HG02938 (cell line): Measurements from ENCODE around the gene ATP13A3.

Experiments
- ATAC-seq: cut with Tn5 transposase; IDR thresholded peaks from one replicate; pipeline ENCODE4 v1.9.1; 2021; ENCODE audit warnings: mild to moderate bottlenecking, moderate library complexity; ENCODE audit not compliant: unreplicated experiment

The ATP13A3 gene

DNA sequence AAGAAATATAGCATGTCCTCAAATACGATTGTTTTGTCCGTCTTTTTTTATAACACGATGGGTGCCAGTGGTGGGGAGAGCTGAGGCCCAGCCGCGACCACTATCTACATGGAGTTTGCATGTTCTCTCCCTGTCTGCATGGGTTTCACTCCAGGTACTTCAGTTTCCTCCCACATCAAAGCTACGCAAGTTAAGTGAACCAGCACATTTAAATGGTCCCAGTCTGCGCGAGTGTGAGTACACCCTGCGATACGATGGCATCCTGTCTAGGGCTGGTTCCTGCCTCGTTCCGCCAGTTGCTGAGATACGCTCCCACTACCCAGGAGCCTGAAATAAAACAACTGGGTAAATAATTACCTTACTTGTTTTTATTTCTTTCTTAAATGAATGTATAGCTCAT, 40.6 kb downstream of the ATP13A3 start:
- ATAC-seq, result no peak

GRCh38 chr3:194443901-194444300, 42.9 kb downstream of the ATP13A3 start:
- no peak for ATAC-seq

DNA sequence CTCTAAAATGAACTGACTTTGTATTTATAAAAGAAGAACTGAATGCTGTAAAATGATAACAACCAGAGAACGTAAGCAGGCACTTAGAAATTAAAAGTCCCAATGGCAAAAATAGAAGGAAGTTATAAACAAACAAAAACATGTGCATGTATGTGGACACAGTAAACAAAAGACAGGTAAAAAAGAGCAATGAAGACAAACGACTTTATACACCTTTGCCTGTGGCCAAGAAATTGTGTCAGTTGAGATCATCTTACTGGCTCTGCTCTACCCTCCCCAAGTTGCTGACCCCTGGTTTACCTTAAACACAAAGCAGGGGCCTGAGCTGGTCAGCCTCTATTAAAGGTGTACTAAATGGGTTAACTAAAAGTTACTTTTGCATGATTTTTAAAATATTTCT, 46.0 kb downstream of the ATP13A3 start:
- no peak for ATAC-seq

GRCh38 chr3:194439881-194440550, 46.8 kb downstream of the ATP13A3 start:
- no peak for ATAC-seq

DNA sequence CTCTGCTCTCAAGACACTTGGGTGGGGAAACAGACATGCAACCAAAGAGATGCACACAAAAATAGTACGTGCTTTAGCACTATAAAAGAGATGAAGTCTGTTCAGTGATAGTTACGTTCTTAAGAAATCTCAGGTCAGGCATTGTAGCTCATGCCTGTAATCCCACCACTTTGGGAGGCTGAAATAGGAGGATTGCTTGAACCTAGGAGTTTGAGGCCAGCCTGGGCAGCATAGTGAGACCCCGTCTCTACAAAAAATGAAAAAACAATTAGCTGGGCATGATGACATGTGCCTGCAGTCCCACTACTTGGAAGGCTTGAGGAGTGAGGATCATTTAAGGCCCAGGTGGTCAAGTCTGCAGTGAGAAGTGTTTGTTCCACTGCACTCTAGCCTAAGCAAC, 52.3 kb downstream of the ATP13A3 start:
- ATAC-seq, result no peak

GRCh38 chr3:194431554-194431953, 55.2 kb downstream of the ATP13A3 start:
- ATAC-seq, result no peak

GRCh38 chr3:194425399-194425798, 61.4 kb downstream of the ATP13A3 start:
- no peak for ATAC-seq

GRCh38 chr3:194424953-194425352, 61.8 kb downstream of the ATP13A3 start:
- ATAC-seq, result no peak

DNA sequence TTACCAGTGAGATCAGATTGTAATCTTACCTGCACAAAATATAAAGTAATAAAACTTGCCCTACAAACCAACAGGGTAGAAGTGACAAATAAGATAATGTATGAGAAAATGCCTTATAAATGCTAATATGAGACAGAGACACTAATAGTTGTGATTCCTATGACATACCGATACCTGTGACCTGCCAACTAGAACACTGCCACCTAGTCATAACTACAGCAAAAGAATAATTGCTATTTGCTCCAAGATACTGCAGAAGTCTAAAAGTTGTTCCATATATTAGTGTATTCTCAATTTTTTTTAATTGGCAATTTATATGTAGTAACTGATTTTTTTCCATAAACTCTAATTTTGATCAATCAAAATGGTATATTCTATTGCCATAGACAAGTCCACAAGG, 62.4 kb downstream of the ATP13A3 start:
- ATAC-seq, result no peak

GRCh38 chr3:194423317-194423716, 63.5 kb downstream of the ATP13A3 start:
- no peak for ATAC-seq

DNA sequence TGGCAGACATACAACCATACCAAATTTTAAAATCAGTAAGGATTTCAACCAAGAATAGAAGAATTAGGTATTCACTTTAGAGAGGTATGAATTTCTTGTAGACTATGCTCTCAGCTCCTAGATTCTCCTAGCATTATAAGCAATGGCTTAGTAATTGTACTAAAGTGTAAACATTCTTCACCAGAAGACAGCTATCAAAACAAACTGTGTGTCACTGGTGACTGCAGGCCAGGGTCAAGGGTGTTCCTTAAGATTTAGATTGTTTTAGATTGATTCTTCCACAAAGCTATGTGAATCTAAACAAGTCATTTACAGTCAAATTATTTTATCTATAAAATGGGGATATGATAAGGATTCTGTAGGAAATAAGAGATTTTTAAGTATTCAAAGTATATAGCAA, 64.6 kb downstream of the ATP13A3 start:
- no peak for ATAC-seq

- no peak for ATAC-seq
Measured at GRCh38 chr3:194418671-194419070, 68.1 kb downstream of the ATP13A3 start.

DNA sequence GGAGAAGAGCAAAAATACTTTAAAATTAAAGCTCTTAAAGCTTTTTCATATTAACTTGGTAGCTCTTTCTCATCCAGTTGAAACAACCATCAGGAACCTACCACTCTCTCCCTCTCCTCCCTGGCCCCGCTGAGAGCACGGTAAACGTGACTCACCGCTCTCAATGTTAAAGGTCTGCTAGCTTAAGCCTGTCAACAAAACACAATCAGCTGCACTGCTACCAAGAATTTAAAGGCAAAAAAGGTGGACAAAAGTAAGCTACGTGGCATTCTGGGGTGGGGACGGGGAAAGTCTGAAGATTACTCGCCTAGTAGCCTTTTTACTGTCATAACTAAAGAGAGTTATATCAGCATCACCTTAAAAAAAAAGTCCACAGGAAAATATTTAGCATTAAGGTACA, 79.4 kb downstream of the ATP13A3 start:
- no peak for ATAC-seq

- ATAC-seq, result no peak
Measured at GRCh38 chr3:194405766-194406165, 81.0 kb downstream of the ATP13A3 start.

- ATAC-seq, result no peak
Measured at GRCh38 chr3:194404365-194405140, 82.2 kb downstream of the ATP13A3 start.

DNA sequence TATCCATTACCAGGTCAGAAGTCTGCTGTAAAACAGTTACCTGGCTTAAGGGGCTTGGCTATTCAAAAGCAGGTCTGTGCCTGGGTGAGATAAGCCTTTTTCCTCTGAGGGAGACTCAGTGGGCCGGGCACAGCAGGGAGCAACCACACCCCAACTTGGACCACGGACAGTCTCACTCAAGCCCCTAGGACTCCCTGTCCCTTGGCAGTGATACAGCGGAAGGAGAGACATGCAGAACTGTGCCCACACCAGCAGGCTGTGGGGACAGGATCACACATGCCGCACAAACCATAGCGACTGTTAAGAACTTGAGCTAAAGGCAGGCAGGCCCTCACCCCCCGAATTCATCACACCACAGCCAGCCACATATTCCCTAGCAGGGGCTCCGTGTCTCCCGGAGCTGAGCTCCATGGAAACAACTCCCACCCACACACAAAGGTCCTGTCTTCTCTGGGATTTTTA, 84.9 kb downstream of the ATP13A3 start:
- ATAC-seq, result no peak

- no peak for ATAC-seq
Measured at GRCh38 chr3:194401346-194401745, 85.5 kb downstream of the ATP13A3 start.

- ATAC-seq, result no peak
Measured at GRCh38 chr3:194399874-194400411, 86.9 kb downstream of the ATP13A3 start.

DNA sequence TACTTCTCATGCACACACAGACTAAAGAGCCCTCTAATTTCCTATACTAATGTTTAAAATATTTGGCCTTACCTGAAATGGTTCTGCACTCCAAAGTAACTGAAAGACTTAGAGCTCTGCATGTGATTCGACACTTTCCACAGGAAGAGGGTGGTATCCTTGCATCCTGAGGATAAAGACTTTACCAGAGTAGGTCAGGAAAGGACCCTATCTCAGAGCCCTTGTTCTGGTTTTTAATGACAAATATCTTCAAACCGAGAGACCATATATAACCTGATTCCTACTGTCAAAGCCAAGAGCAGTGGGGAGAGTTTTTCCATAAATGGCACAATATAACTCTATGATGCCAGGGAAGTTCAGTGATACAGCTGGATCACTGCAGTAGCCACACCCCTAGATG, 87.6 kb downstream of the ATP13A3 start, which contains the start of gene GP5:
GP5 (minus strand) TSS at position 101 of the 400 bp plus-strand sequence. CDS start 984 bp downstream, outside the sequence.
- no peak for ATAC-seq

- no peak for ATAC-seq
Measured at GRCh38 chr3:194397757-194398312, 89.0 kb downstream of the ATP13A3 start.

DNA sequence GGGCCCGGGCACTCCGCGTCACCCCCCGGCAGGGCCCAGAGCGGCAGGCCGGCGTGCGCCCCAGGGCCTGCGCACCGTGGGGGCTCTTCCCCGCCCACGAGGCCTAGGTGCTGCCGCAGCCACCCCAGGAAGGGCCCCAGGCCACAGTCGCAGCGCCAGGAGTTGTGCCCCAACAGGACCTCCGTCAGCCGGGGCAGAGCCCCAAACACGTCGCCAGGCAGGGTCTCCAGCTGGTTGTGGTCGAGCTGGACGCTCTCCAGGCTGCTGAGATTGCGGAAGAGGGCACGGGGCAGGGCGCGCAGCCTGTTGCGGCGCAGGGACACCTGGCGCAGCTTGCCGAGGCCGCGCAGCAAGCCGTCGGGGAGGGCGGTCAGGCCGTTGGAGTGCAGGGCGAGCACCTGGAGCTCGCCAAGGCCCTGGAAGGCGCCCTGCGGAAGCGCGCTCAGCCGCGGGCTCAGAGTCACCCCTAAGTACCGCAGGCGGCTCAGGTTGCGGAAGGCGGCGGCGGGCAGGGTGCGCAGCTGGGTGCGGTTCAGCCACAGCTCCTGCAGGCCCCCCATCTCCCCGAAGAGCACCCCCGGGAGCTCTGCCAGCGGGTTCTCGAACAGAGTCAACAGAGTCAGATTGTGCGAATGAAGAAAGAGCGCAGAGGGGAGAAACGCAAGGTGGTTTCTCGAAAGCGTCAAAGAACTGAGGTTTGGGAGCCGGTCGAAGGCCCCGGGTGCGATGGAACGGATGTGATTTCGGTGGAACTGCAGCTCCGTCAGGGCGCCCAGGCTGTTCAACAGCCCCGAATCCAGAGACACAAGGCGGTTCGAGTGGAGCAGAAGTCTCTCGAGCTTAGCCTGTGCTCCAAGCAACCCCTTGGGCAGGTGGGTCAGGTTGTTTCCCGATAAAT, 89.7 kb downstream of the ATP13A3 start:
- no peak for ATAC-seq
